HFF-Myc (cell line): ENCODE results near the gene ACTR8.

Experiments
- DNase-seq: peaks from one replicate; pipeline ENCODE4 v3.0.0-alpha.2; 2011; ENCODE audit warnings: low read depth; ENCODE audit errors: extremely low read depth
- H3K4me3 ChIP-seq: replicated peaks from 2 replicates; pipeline ENCODE4 v1.5.1; 2011; ENCODE audit warnings: low read depth, mild to moderate bottlenecking, control low read depth, low read length
- CTCF ChIP-seq: IDR thresholded peaks from 2 replicates; pipeline ENCODE4 v1.5.1; 2012; ENCODE audit warnings: mild to moderate bottlenecking, low read depth, low read length, control low read depth; ENCODE audit errors: missing control alignments

Gene ACTR8

GRCh38 chr3:53843195-53844177 is 38.5 kb downstream of the ACTR8 start:
- no peak overlapping the region for H3K4me3 ChIP-seq
- DNase-seq, result no peak
- no peak for TF ChIP-seq CTCF

GRCh38 chr3:53842436-53843194 is 39.3 kb downstream of the ACTR8 start:
- no peak for DNase-seq
- H3K4me3 ChIP-seq, result no peak overlapping the region
- no peak for TF ChIP-seq CTCF

GRCh38 chr3:53841296-53841695 is 40.7 kb downstream of the ACTR8 start:
- no peak for TF ChIP-seq CTCF
- DNase-seq, result no peak
- H3K4me3 ChIP-seq, result no peak overlapping the region

- no peak for TF ChIP-seq CTCF
- no peak overlapping the region for H3K4me3 ChIP-seq
- DNase-seq, result no peak
Measured at GRCh38 chr3:53837331-53837730, 44.6 kb downstream of the ACTR8 start.

- TF ChIP-seq CTCF, result no peak
- no peak overlapping the region for H3K4me3 ChIP-seq
- DNase-seq, result no peak
Measured at GRCh38 chr3:53836084-53836872, 45.7 kb downstream of the ACTR8 start.

- no peak for DNase-seq
- H3K4me3 ChIP-seq, result no peak overlapping the region
- TF ChIP-seq CTCF, result no peak
Measured at GRCh38 chr3:53835257-53835656, 46.7 kb downstream of the ACTR8 start.
